ENCODE measurements around the gene METRN. TPM values are rescaled to one million over a fixed set of nuclear protein-coding genes. Genes with fewer than 3 reads are reported as not detected.

METRN gene
- total RNA-seq, 4 donors from 2014 or later = 56.5 to 143 (median 78.0) TPM

- intact Hi-C loops (cut with DNase I) = no loop called here
These were observed 8.8 kb downstream of the METRN start for GRCh38 chr16:723695-724094.

GRCh38 chr16:724188-725040, 9.5 kb downstream of the METRN start:
- WGBS = no CpG with 5 or more reads among the region's 29 CpGs
- peaks cover 45 to 64% (median 58%) of the 10 kb centered on the region in 4 donors for H3K4me1 ChIP-seq
- no peak overlapping the region for H3K4me3 ChIP-seq
- TF ChIP-seq CTCF (IDR thresholded peaks at IDR 0.05) = no peak
- TF ChIP-seq POLR2A (IDR thresholded peaks at IDR 0.05; ENCODE audit: low read depth) = no peak
- TF ChIP-seq POLR2AphosphoS5 (IDR thresholded peaks at IDR 0.05) = no peak
- TF ChIP-seq EP300 (IDR thresholded peaks at IDR 0.05) = no peak
- no peaks in the 10 kb centered on the region for H3K9me3 ChIP-seq
- intact Hi-C loops (cut with DNase I) = no loop called here
- H3K27me3 ChIP-seq = peaks cover 0 to 53% (median 24%) of the 10 kb centered on the region in 4 donors
- no peak for DNase-seq (ENCODE audit: extremely low spot score)
- no peak overlapping the region for H3K27ac ChIP-seq (replicated peaks in 1 of 4)
- peaks cover 0 to 6% (median 2%) of the 10 kb centered on the region in 4 donors for H3K36me3 ChIP-seq

More at GRCh38 chr16:723695-724094, 8.8 kb downstream of the METRN start:
- Histone ChIP-seq H3K4me1 (peaks cover 47 to 64% (median 58%) of the 10 kb centered on the region in 4 donors), H3K27me3 (peaks cover 0 to 47% (median 24%) of the 10 kb centered on the region in 4 donors), H3K36me3 (peaks cover 0 to 6% (median 2%) of the 10 kb centered on the region in 4 donors), H3K27ac (replicated peaks in 1 of 4) (no peak overlapping the region), H3K4me3 (no peak overlapping the region), H3K9me3 (no peaks in the 10 kb centered on the region)
- WGBS = 84% methylated on average over 9 of the region's 9 CpGs
- TF ChIP-seq EP300 (IDR thresholded peaks at IDR 0.05) (no peak), CTCF (IDR thresholded peaks at IDR 0.05) (no peak), POLR2AphosphoS5 (IDR thresholded peaks at IDR 0.05) (no peak), POLR2A (IDR thresholded peaks at IDR 0.05; ENCODE audit: low read depth) (no peak)
- DNase-seq (ENCODE audit: extremely low spot score) = no peak

GRCh38 chr16:725041-725376, 10.1 kb downstream of the METRN start:
- TF ChIP-seq POLR2A (IDR thresholded peaks at IDR 0.05; ENCODE audit: low read depth) (no peak), CTCF (IDR thresholded peaks at IDR 0.05) (no peak), EP300 (IDR thresholded peaks at IDR 0.05) (no peak), POLR2AphosphoS5 (IDR thresholded peaks at IDR 0.05) (no peak)
- Histone ChIP-seq H3K27me3 (peaks cover 0 to 53% (median 24%) of the 10 kb centered on the region in 4 donors), H3K4me3 (no peak overlapping the region), H3K36me3 (peaks cover 0 to 10% (median 3%) of the 10 kb centered on the region in 4 donors), H3K4me1 (peaks cover 39 to 58% (median 52%) of the 10 kb centered on the region in 4 donors), H3K27ac (replicated peaks in 1 of 4) (no peak overlapping the region), H3K9me3 (no peaks in the 10 kb centered on the region)
- no CpG with 5 or more reads among the region's 7 CpGs for WGBS
- no peak for DNase-seq (ENCODE audit: extremely low spot score)
- intact Hi-C loops (cut with DNase I) = no loop called here

GRCh38 chr16:725463-726187, 10.7 kb downstream of the METRN start:
- Histone ChIP-seq H3K9me3 (no peaks in the 10 kb centered on the region), H3K27ac (replicated peaks in 1 of 4) (no peak overlapping the region), H3K27me3 (peaks cover 0 to 53% (median 24%) of the 10 kb centered on the region in 4 donors), H3K4me1 (peaks cover 33 to 52% (median 46%) of the 10 kb centered on the region in 4 donors), H3K4me3 (no peak overlapping the region), H3K36me3 (peaks cover 0 to 16% (median 9%) of the 10 kb centered on the region in 4 donors)
- TF ChIP-seq POLR2A (IDR thresholded peaks at IDR 0.05; ENCODE audit: low read depth) (no peak), POLR2AphosphoS5 (IDR thresholded peaks at IDR 0.05) (no peak)
- intact Hi-C loops (cut with DNase I) = no loop called here
- no peak for DNase-seq (ENCODE audit: extremely low spot score)
- 78% methylated on average over 8 of the region's 23 CpGs for WGBS

DNA sequence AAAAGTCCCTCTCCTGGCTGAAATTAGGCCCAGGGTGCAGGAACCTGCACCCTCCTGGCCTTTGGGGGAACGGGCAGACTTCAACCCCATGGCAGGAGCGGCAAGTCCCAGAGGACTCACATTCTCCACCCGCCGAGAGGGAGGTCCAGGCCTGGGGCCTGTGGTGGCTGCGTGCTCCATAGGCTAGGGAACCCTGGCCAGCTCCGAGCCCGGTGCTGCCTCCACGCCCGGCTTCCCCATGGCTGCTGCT, 11.2 kb downstream of the METRN start:
- intact Hi-C loops (cut with DNase I) = no loop called here
- no peak for DNase-seq (ENCODE audit: extremely low spot score)
- no peak overlapping the region for H3K27ac ChIP-seq (replicated peaks in 1 of 4)
- H3K4me3 ChIP-seq = peak overlapping the region in 2 of 4 donors; percentile 56 to 61
- H3K4me1 ChIP-seq = peaks cover 32 to 50% (median 45%) of the 10 kb centered on the region in 4 donors
- TF ChIP-seq POLR2A (IDR thresholded peaks at IDR 0.05; ENCODE audit: low read depth) = no peak
- no peak for TF ChIP-seq EP300 (IDR thresholded peaks at IDR 0.05)
- no peak for TF ChIP-seq POLR2AphosphoS5 (IDR thresholded peaks at IDR 0.05)
- TF ChIP-seq CTCF (IDR thresholded peaks at IDR 0.05) = no peak
- no peaks in the 10 kb centered on the region for H3K9me3 ChIP-seq
- peaks cover 0 to 53% (median 24%) of the 10 kb centered on the region in 4 donors for H3K27me3 ChIP-seq
- no CpG with 5 or more reads among the region's 9 CpGs for WGBS
- H3K36me3 ChIP-seq = peaks cover 2 to 21% (median 13%) of the 10 kb centered on the region in 4 donors

Measured in esophagus muscularis mucosa (tissue), 4 donors.